GM18858 (cell line): ENCODE data around the gene APOBEC3H.
"Not testable (repeated sequence)": the region's sequence is repeated elsewhere in the genome, so short reads cannot be mapped to it uniquely, and the experiment has no call there.

Experiments used
- ATAC-seq: cut with Tn5 transposase; IDR thresholded peaks from one replicate; pipeline ENCODE4 v1.9.1; 2021; ENCODE audit not compliant: unreplicated experiment

APOBEC3H gene

DNA sequence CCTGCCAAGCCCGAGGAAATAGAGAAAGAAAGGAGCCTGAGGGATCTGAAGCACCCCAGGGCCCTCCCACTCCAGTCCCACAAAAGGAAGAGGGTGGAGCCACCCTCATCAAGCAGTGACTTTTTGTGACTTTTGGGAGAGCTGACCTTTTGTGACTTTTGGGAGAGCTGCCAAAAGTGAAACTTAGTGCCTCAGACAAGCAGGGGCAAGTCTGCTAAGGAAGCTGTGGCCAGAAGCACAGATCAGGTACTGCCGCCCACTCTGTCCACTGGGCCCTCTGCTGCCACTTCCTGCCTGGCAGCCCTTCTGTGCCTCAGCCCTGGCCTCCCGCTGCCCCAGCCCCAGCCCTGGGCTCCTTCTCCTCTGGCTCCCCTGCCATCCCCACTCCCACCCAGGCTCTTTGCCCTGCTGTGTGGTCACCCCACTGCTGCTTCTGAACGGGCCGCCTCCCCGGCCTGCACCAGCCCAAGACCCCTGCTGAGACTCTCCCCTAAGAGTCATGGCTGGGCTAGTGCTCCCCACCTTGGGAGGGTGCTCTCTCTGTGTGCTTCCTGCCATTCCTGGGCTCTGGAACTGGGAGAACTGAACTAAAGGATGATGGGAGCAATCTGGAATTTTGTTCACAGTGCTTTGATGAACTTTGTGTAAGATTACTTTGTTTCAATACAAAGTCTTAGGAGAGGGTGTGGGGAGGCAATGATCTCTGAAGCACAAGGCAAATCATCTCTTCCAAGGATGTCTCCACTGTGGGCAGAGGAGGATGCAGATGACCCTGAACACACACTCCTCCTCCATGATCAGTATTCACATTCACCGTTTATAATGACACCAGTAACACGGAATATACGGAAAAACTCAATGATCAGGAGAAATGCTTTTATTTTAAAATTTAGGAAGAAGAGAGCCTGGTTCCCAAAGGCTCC is at the start of gene APOBEC3H:
TSS of gene APOBEC3H (plus strand) at position 147 of the 923 bp plus-strand sequence. CDS start 3,035 bp downstream, outside the sequence.
- ATAC-seq, result no peak

DNA sequence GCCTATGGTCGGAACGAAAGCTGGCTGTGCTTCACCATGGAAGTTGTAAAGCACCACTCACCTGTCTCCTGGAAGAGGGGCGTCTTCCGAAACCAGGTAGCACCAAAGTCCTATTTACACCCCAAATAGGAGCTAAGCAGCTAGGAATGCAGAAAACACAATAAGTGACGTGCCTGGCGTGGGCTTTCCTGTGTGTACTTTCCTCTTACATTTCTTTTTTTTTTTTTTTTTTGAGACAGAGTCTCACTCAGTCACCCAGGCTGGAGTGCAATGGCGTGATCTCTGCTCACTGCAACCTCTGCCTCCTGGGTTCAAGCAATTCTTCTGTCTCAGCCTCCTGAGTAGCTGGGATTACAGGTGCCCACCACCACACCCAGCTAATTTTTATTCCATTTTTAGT is 47.6 kb upstream of the APOBEC3H start:
- not testable (repeated sequence) for ATAC-seq

- not testable (repeated sequence) for ATAC-seq
Observed at GRCh38 chr22:39051844-39052495, 45.1 kb upstream of the APOBEC3H start.

DNA sequence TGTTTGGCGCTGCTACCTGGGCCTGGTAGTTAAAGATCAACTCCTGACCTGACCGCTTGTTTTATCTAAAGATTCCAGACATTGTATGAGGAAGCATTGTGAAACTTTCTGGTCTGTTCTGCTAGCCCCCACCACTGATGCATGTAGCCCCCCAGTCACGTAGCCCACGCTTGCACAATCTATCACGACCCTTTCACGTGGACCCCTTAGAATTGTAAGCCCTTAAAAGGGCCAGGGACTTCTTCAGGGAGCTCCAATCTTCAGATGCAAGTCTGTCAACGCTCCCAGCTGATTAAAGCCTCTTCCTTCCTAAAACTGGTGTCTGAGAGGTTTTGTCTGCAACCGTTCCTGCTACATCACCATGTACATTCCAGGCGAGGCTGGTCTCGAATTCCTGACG is 41.4 kb upstream of the APOBEC3H start:
- ATAC-seq, result no peak

- ATAC-seq, result not testable (repeated sequence)
Observed at GRCh38 chr22:39061290-39061689, 35.8 kb upstream of the APOBEC3H start.

DNA sequence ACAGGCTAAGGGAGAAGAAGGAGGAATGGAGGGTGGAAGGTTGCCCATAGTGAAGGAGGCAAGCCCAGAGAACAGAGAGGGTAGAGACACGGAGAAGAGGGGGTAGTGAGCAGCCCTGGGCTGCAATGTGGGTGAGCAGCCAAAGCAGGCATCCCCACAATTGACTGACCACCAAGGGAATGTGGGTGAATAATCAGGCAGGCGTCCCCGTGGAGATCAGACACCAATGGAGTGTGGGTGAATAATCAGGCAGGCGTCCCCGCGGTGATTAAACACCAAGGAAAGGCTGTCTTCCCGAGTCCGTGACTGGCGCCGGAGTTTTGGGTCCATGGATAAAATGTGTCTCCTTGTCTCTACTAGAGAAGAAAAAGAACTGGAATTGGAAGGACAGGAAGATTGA is 35.1 kb upstream of the APOBEC3H start:
- not testable (repeated sequence) for ATAC-seq

- not testable (repeated sequence) for ATAC-seq
Observed at GRCh38 chr22:39063904-39064303, 33.1 kb upstream of the APOBEC3H start.

DNA sequence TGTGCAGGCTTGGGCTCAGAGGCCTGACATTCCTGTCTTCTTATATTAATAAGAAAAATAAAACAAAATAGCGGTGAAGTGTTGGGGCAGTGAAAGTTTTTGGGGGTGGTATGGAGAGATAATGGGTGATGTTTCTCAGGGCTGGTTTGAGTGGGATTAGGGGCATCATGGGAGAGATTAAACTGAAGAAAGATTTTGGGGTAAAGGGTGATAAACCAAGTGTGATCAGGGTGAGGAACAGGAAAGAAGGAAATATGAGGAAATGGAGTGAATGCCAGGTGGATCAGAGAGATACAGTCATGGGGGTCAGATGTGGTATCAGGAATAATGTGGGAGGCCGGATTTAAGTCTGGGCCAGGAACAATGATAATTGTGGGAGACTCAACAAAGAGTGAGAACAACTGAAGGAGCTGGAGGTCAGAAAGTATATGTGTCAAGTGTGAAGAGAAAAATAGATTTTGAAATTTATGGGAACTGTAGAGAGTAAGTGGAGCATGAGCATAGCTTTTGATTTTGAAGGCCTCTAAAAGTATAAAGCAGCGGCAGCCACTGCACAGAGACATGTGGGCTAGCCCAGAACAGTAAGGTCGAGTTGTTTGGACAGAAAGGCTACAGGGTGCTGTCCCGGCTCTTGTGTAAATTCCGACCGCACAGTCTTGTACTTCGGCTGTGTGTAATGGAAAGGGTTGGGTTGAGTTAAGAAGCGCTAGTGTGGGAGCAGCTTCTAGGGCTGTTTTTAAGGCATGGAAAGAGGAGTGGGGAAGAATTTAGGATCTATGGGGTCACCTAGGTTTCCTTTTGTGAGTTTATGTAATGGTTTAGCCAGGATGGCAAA is 30.4 kb upstream of the APOBEC3H start:
- ATAC-seq, result not testable (repeated sequence)

GRCh38 chr22:39068033-39068785 is 28.8 kb upstream of the APOBEC3H start:
- no peak for ATAC-seq

DNA sequence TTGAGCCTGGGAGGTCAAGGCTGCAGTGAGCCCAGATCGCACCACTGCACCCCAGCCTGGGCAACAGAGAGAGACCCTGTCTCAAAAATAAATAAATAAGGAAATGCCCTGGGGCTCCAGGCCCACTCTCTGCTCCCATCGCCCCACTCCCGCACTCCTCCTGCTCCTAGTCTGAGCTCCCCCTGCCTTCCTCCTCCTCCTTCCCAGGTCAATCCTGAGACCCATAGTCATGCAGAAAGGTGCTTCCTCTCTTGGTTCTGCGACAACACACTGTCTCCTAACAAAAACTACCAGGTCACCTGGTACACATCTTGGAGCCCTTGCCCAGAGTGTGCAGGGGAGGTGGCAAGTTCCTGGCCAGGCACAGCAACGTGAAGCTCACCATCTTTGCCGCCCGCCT is 26.9 kb upstream of the APOBEC3H start:
- ATAC-seq, result no peak

GRCh38 chr22:39072581-39072981 is 24.5 kb upstream of the APOBEC3H start:
- ATAC-seq, result not testable (repeated sequence)

DNA sequence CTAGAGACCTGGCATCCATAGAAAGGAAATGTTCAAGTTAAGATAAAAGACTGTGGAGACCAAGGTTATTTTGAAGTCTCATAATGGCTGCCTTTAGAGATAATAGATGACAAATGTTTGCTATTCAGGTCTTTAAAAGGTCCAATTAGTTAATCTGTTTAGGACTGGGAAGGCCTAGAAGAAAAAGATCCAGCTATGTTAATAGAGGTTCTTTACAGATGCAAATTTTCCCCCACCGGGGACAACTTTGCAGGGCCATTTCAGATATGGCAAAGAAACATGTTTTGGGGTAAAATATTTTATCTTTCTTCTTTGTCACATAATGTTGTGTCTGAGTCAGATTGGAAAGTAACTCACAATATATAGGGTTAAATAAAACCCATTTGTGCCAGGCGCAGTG is 23.1 kb upstream of the APOBEC3H start:
- no peak for ATAC-seq

DNA sequence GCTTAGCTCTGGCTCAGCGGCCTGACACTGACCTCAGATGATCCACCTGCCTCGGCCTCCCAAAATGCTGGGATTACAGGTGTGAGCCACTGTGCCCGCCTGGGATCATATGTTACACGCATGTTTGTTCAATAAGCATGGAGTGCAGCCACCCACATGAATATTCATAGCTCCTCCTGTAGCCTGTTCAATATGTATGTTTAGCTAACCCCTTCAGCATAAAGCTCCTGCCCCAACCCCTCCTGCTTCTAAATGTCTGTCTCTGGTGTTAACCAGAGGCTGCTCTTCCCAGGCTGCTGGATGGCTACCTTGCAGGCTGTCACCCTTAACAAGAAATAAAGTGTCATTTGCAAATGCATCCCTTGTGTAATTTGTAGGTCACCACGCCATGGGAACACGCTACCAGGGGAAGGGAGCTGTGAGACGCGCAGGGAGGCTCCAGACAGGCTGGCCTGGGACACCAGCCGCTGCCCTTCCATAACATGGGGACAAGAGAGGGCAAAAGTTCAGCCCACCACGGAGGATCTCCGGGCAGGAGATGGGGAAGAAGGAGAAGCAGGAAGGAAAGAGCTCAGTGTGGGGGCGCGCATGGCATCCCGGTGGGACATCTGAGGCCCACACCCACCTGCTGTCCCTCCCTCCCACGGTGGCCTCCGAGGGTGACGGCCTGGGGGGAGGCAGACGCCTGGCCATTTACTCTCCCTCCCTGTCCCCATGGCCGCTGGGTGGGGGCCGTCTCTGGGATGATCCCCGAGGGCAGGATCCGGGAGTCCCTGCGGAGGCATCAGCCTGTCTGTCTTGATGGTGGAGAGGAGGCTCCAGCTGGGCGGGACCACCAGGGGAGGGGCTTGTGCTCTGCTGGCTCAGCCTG is 20.7 kb upstream of the APOBEC3H start:
- ATAC-seq, result not testable (repeated sequence)

GRCh38 chr22:39077026-39077840 is 19.8 kb upstream of the APOBEC3H start, which contains the start of gene APOBEC3G:
Gene APOBEC3G, plus strand, starts transcription at chr22:39077275. Its CDS starts 87 bp downstream, at chr22:39077362.
- peak; percentile 45 for ATAC-seq

GRCh38 chr22:39077912-39078311 is 19.1 kb upstream of the APOBEC3H start:
- ATAC-seq, result not testable (repeated sequence)

GRCh38 chr22:39078329-39078728 is 18.7 kb upstream of the APOBEC3H start:
- no peak for ATAC-seq

GRCh38 chr22:39079054-39079637 is 17.9 kb upstream of the APOBEC3H start:
- ATAC-seq, result not testable (repeated sequence)
